Esophagus mucosa (tissue), 1 donor: ENCODE results near the gene NOTCH4. TPM values are rescaled to one million over a fixed set of nuclear protein-coding genes. Genes with fewer than 3 reads are reported as not detected.
"Not testable (repeated sequence)": the region's sequence is repeated elsewhere in the genome, so short reads cannot be mapped to it uniquely, and the experiment has no call there.

Source experiments
- ATAC-seq: fragments of 200-7000 bp; cut with Tn5 transposase; one replicate; pipeline ENCODE4 v1.9.1; 2020
- total RNA-seq: library from RNA; stranded (reverse); gene quantifications from one replicate; pipeline ENCODE4 v1.2.4, GENCODE V29; 2023
- donor health status: DM: yes; HTN: yes; CAD: no.

NOTCH4 gene
- 2.7 TPM for total RNA-seq

DNA sequence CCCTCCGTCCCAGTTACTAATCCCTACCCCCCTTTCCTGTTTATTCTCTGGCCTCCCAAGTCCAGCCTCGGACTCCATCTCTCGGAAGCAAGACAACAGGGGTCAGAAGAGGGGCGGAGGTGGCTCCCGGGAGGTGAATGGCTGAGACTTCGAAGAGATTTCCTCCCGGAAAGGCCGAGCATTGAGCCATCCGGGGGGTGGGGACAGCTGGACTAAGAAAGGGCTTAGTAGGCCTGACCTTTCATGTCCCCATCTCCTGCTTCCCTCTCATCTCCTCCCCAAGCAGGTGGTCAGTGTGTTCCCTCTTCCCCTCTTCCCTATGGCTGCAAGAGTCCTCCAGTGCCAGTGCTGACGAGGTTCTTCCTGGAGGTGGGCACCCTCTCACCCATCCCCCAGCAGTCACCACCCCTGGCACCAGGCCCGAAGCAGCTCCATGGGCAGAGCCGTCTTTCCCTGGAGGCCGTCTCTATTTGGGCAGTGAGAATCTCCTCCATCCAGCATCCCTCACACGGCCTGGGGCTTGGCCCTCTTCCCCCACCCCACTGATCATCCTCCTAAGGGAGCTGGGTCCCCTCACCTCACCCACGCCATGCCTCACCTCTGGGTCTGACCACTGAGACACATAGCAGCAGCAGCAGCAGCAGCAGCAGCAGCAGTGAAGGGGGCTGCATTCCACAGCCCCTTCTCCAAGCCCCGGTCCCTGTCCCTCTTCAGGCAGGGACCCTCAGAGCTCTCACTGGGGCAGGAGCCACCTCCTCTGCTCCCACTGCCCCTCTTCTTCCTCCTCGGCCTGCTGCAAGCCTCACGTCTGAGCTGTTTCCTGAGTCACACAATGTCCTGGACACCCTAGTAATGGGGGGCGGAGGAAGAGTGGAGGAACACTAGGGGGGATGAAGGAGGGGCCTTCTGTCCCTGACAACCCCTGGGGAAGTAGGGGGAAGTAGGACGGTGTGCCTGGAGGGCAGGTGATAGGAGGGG is at the start of gene NOTCH4:
Gene NOTCH4 (minus strand): TSS at position 810 of the 978 bp plus-strand sequence. CDS start 139 bp downstream, at position 671.
- ATAC-seq, result no peak

- no peak for ATAC-seq
These were observed 47.6 kb upstream of the NOTCH4 start for GRCh38 chr6:32271429-32271828.

DNA sequence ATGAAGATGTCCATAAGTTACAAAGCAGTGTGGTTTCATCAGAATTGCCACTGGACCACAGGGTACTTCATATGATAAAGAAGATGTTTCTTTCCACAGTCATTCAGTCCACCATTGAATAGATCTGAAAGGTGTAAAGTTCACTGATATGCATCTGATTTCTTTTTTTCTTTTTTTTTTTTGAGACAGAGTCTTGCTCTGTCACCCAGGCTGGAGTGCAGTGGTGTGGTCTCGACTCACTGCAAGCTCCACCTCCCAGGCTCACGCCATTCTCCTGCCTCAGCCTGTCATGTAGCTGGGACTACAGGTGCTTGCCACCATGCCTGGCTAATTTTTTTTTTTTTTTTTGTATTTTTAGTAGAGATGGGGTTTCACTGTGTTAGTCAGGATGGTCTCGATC is 44.6 kb upstream of the NOTCH4 start:
- not testable (repeated sequence) for ATAC-seq

- no peak for ATAC-seq
These were observed 43.2 kb upstream of the NOTCH4 start for GRCh38 chr6:32267035-32267434.

DNA sequence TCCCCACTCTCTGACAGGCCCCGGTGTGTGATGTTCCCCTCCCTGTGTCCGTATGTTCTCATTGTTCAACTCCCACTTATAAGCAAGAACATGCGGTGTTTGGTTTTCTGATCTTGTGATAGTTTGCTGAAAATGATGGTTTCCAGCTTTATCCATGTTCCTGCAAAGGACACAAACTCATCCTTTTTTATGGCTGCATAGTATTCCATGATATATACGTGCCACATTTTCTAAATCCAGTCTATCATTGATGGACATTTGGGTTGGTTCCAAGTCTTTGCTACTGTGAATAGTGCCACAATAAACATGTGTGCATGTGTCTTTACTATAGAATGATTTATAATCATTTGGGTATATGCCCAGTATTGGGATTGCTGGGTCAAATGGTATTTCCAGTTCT is 33.4 kb upstream of the NOTCH4 start:
- ATAC-seq, result not testable (repeated sequence)

GRCh38 chr6:32255199-32256153 is 31.6 kb upstream of the NOTCH4 start:
- peak; percentile 91 for ATAC-seq

DNA sequence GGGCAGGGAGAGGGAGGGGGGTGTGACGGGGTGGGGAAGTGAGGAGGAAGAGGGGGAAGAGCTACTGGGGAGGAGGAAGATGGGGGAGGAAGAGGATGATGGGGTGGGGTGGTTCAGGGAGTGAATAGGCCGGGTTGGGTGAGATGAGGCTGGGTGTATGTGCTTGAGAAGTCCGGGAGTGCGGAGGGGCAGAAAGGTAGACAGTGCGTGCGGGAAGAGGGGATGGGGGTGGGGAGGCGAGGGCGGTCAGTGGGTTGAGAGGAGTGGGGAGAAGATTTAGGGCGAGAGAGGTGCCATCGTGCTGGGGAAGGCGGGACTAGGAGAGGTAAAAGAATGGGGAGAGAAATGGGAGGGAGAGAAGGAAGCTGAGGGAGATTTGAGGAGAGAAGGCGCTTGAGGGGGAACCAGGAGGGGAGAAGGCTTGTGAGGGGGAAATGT is 30.9 kb upstream of the NOTCH4 start:
- peak; percentile 43 for ATAC-seq

- ATAC-seq, result no peak
These were observed 28.6 kb upstream of the NOTCH4 start for GRCh38 chr6:32252331-32253009.

GRCh38 chr6:32249262-32249661 is 25.4 kb upstream of the NOTCH4 start:
- no peak for ATAC-seq

GRCh38 chr6:32247401-32247800 is 23.5 kb upstream of the NOTCH4 start:
- no peak for ATAC-seq

- peak; percentile 76 for ATAC-seq
These were observed 21.1 kb upstream of the NOTCH4 start for GRCh38 chr6:32244946-32245398.

- ATAC-seq, result peak; percentile 40
These were observed 20.4 kb upstream of the NOTCH4 start for GRCh38 chr6:32244270-32244669.

DNA sequence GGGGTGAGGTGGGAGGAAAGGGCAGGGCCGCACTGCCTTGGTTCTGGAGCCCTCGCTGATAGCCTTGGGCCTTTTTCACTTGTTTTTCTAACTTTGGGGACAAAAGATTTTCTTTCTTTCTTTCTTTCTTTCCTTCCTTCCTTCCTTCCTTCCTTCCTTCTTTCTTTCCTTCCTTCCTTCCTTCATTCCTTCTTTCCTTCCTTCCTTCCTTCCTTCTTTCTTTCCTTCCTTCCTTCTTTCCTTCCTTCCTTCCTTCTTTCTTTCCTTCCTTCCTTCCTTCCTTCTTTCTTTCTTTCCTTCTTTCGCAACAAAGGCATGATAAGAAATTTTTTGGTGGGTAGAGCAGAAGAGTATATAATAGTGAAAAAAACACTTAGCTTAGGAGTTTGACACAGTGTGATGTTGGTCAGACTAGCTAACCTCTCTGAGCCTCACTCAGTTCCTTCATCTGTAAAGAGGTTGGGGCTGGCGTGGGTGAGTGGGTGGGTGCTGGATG is 18.5 kb upstream of the NOTCH4 start:
- ATAC-seq, result not testable (repeated sequence)

GRCh38 chr6:32240686-32241085 is 16.8 kb upstream of the NOTCH4 start:
- ATAC-seq, result no peak

- no peak for ATAC-seq
These were observed 15.6 kb upstream of the NOTCH4 start for GRCh38 chr6:32239462-32239861.

GRCh38 chr6:32234934-32235333 is 11.1 kb upstream of the NOTCH4 start:
- no peak for ATAC-seq

DNA sequence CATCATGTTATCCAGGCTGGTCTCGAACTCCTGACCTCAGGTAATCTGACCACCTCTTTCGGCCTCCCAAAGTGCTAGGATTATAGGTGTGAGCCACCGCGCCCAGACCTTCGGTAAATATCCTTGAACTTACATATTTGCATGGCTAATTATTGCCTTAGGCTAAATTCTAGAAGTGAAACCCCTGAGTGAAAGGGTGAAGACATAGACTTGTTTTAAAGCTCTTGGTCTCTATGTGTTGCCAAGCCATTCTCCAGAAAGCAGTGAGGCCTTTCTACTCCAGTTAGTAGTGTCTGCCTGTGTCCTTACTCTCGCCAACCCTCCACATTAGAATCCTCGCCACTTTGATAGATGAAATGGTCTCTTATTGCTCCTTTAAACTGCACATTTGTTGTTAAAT is 2.6 kb upstream of the NOTCH4 start:
- no peak for ATAC-seq

- no peak for ATAC-seq
These were observed 829 bp upstream of the NOTCH4 start for GRCh38 chr6:32224696-32225095.

DNA sequence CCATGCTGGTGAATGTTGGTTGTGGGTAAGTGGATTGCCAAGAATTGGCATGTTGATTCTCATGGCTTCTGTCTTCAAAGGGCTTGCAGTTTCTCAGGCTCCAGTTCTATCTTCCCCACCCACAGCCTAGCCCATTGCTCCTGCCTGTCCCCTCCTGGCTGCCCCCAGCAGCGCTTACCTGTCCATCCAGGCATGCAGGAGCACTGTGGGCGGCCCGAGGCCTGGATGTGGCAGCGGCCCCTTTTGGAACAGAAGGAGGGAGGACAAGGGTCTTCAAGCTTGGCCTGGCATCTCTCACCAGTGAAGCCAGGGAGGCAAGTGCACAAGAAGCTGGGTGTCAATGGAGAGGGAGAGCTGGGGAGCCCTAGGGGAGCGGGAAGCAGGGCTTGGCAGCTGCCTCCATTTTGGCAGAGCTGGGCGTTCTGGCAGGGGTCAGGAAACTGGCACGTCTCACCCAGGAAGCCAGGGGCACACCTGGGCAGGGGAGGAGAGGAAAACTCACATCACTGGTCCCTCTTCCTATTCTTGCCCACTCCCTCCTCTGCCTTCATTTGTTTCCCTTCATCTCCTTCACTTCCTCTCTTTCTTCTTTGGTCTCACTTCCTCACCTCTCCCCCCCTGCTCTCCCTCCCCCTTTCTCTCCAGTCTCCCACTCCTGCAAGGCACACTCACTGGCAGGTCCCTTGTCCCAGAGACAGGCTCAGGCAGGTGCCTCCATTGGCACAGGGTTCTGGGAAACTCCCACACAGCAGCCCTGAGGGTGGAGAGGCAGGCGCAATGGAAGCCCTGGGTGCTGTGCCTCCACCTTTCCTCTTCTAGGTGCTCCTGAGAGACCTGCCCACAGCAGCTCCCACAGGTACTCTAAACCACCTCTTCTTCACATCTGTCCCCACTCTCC is 1.3 kb downstream of the NOTCH4 start:
- peak; percentile 48 for ATAC-seq

GRCh38 chr6:32220021-32220420 is 3.8 kb downstream of the NOTCH4 start:
- ATAC-seq, result no peak

GRCh38 chr6:32218167-32218566 is 5.7 kb downstream of the NOTCH4 start:
- ATAC-seq, result no peak
